Transverse colon (tissue), 4 donors: ENCODE data around the gene ABCA1. TPM values are rescaled to one million over a fixed set of nuclear protein-coding genes. Genes with fewer than 3 reads are reported as not detected.

ENCODE experiments used
- DNase-seq: peaks from one replicate; pipeline ENCODE4 v3.0.0-alpha.2; 2019
- H3K27ac ChIP-seq, 4 donors: fragments of 200-600 bp; sonication (generic); 2 replicates each; pipeline ENCODE4 v1.5.1; 2016 to 2018; ENCODE audit warnings: inconsistent platforms in 4 of 4
- H3K27me3 ChIP-seq: fragments of 200-600 bp; sonication (generic); 2 replicates; pipeline ENCODE4 v1.5.1; 2017; ENCODE audit warnings: inconsistent platforms
- H3K36me3 ChIP-seq, 4 donors: fragments of 200-600 bp; sonication (generic); 2 replicates each; pipeline ENCODE4 v1.5.1; 2017 to 2019; ENCODE audit warnings: inconsistent platforms in 4 of 4
- H3K4me1 ChIP-seq, 4 donors: fragments of 200-600 bp; sonication (generic); 2 replicates each; pipeline ENCODE4 v1.5.1; 2017 to 2020; ENCODE audit warnings: inconsistent platforms in 4 of 4
- H3K4me3 ChIP-seq, 4 donors: fragments of 200-600 bp; sonication (generic); 1 replicate in 1 of 4; 2 replicates in 3 of 4; pipeline versions ENCODE4 v1.5.1 to v1.6.1; 2017 to 2019; ENCODE audit warnings: inconsistent platforms in 4 of 4
- H3K9me3 ChIP-seq, 2 donors: fragments of 200-600 bp; sonication (generic); 2 replicates each; pipeline ENCODE4 v1.5.1; 2017 to 2019; ENCODE audit warnings: inconsistent platforms in 2 of 2
- EP300 ChIP-seq: sonication (generic); formaldehyde crosslinking; IDR thresholded peaks from one replicate; pipeline ENCODE4 v1.6.1; 2017; ENCODE audit warnings: antibody characterized with exemption, low read depth
- POLR2A ChIP-seq: fragments of 450-650 bp; IDR thresholded peaks from one replicate; pipeline ENCODE4 v1.6.1; 2016; ENCODE audit warnings: antibody characterized with exemption, mild to moderate bottlenecking, moderate library complexity
- POLR2AphosphoS5 ChIP-seq, 3 donors: sonication (generic); formaldehyde crosslinking; IDR thresholded peaks; one replicate each; pipeline ENCODE4 v1.6.1; 2016; ENCODE audit warnings: antibody characterized with exemption in 3 of 3
- WGBS, 2 donors: methylation state at CpG; one replicate each; pipeline ENCODE4 v1.1.5; 2018; ENCODE audit warnings: low coverage in 1 of 2; 5-methylcytosine and 5-hydroxymethylcytosine counted together
- in situ Hi-C, 4 donors: fragments of 200-750 bp; cut with MboI; loops; one replicate each; pipeline versions ENCODE4 v1.15.0 to v1.15.1; 2017; ENCODE audit warnings: low sequenced_read_pairs in 3 of 4, low pct_ligation_motif_present in 1 of 4, low pct_unique_long_range_greater_than_20kb in 1 of 4
- intact Hi-C: fragments of 100-400 bp; cut with DNase I; formaldehyde crosslinking; loops from one replicate; pipeline ENCODE4 v1.15.1; 2023; ENCODE audit warnings: low total_unique reads
- total RNA-seq, 4 donors: library from RNA; depleted of rRNA; stranded (reverse); fragments of >200 nt; gene quantifications; one replicate each; pipeline ENCODE4 v1.1.0, GENCODE V29; 2016
- TF ChIP-seq, protein P1 (sequence below), 5 experiments: fragments of 200-600 bp in 3 of 5; fragments of 450-650 bp in 2 of 5; sonication (generic) in 3 of 5; IDR thresholded peaks; 1 replicate in 2 of 5; 2 replicates in 3 of 5; pipeline ENCODE4 v1.5.1; 2016 to 2017; ENCODE audit warnings: antibody characterized with exemption in 5 of 5, inconsistent platforms in 3 of 5, mild to moderate bottlenecking in 2 of 5, moderate library complexity in 1 of 5

Gene ABCA1
- total RNA-seq, 4 donors from 2014 or later, result 20.5 to 67.3 (median 60.5) TPM

DNA sequence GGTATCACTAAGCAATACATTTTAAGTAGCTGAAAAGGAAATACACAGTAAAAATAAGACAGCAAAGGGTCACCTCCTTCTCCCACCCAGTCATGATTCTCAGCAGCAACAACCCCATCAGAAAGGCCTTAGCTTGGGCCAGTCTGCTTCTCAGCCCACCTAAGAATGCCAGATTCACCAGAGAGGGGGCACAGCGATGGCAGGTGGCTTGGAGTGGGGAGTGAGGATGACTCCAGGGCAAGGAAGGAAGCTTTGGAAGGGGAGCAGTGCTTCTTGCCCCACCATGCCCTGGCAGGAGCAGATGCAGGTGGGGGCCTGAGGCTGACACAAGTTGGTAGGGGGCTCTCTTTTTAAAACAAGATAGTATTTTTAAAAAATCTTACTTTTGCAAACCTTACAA is 51.4 kb downstream of the ABCA1 start:
- TF ChIP-seq POLR2AphosphoS5 (IDR thresholded peaks at IDR 0.05) (no peak), POLR2A (no peak), EP300 (no peak)
- TF ChIP-seq, protein P1, sequence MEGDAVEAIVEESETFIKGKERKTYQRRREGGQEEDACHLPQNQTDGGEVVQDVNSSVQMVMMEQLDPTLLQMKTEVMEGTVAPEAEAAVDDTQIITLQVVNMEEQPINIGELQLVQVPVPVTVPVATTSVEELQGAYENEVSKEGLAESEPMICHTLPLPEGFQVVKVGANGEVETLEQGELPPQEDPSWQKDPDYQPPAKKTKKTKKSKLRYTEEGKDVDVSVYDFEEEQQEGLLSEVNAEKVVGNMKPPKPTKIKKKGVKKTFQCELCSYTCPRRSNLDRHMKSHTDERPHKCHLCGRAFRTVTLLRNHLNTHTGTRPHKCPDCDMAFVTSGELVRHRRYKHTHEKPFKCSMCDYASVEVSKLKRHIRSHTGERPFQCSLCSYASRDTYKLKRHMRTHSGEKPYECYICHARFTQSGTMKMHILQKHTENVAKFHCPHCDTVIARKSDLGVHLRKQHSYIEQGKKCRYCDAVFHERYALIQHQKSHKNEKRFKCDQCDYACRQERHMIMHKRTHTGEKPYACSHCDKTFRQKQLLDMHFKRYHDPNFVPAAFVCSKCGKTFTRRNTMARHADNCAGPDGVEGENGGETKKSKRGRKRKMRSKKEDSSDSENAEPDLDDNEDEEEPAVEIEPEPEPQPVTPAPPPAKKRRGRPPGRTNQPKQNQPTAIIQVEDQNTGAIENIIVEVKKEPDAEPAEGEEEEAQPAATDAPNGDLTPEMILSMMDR (IDR thresholded peaks at IDR 0.05), result no peak
- 73 to 100% methylated on average over 1 of the region's 1 CpG for WGBS, 2 donors
- DNase-seq, result no peak
- Histone ChIP-seq H3K27ac (no peak overlapping the region), H3K9me3 (no peaks in the 10 kb centered on the region), H3K36me3 (peaks cover 0 to 10% (median 0%) of the 10 kb centered on the region in 4 donors), H3K4me1 (peaks cover 9 to 36% (median 21%) of the 10 kb centered on the region in 4 donors), H3K4me3 (no peak overlapping the region), H3K27me3 (no peaks in the 10 kb centered on the region)
- intact Hi-C loops (no loop called here), in situ Hi-C loops (no loop called here)

DNA sequence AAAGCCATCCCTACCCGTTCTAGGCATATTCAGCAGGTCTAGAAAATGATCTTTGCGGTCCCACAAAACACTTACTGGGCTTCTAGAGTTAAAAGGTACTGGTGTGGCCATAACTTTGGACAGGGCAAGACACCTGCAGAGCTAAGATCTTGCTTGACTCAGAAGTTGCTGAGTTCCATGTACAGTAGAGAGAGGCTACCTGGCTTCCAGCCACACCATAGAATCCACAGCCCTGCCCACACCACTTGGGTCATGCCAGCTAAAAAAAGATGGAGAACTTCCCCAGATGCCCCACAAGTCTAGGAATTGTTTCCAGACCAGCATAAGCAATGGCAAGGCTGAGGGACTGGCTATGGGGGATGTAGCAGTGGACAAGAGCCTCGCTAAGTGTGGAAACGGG is 52.1 kb downstream of the ABCA1 start:
- Histone ChIP-seq H3K4me1 (peaks cover 9 to 43% (median 21%) of the 10 kb centered on the region in 4 donors), H3K36me3 (peaks cover 0 to 10% (median 0%) of the 10 kb centered on the region in 4 donors), H3K4me3 (no peak overlapping the region), H3K27ac (no peak overlapping the region), H3K27me3 (no peaks in the 10 kb centered on the region), H3K9me3 (no peaks in the 10 kb centered on the region)
- in situ Hi-C loops (no loop called here), intact Hi-C loops (no loop called here)
- DNase-seq, result no peak
- 87 to 94% methylated on average over 3 to 4 of the region's 4 CpGs for WGBS, 2 donors
- TF ChIP-seq POLR2A, result no peak
- TF ChIP-seq POLR2AphosphoS5 (IDR thresholded peaks at IDR 0.05), result no peak
- TF ChIP-seq, protein P1 (IDR thresholded peaks at IDR 0.05), result no peak
- TF ChIP-seq EP300, result no peak

DNA sequence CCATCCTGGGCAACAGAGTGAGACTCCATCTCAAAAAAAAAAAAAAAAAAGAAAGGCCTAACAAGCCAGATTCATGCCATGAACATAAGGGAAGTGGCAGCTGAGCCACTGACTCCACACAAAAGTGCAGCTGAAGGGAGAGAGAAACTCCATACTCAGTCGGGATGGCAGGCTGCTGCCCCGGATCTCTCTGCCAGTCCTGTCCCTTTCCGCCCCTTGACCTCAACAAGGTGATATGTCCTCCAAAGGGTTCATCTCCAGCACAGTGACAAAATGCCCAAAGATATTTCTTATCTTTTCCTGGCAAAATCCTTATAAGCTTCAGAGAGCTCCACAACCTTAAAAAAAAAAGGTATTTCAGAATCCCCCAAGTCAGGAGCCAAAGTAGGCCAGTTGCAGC is 52.6 kb downstream of the ABCA1 start:
- intact Hi-C loops (no loop called here), in situ Hi-C loops (no loop called here)
- DNase-seq, result no peak
- no peak overlapping the region for H3K27ac ChIP-seq
- H3K4me1 ChIP-seq, result peaks cover 10 to 45% (median 22%) of the 10 kb centered on the region in 4 donors
- H3K27me3 ChIP-seq, result no peaks in the 10 kb centered on the region
- H3K9me3 ChIP-seq, result no peaks in the 10 kb centered on the region
- TF ChIP-seq POLR2A (no peak), EP300 (no peak), POLR2AphosphoS5 (IDR thresholded peaks at IDR 0.05) (no peak)
- TF ChIP-seq, protein P1 (IDR thresholded peaks at IDR 0.05), result no peak
- whole genome bisulfite sequencing, 2 donors, result 94 to 100% methylated on average over 1 to 3 of the region's 3 CpGs
- peaks cover 0 to 6% (median 0%) of the 10 kb centered on the region in 4 donors for H3K36me3 ChIP-seq
- H3K4me3 ChIP-seq, result no peak overlapping the region

GRCh38 chr9:104873489-104873850 is 54.5 kb downstream of the ABCA1 start:
- TF ChIP-seq EP300 (no peak), POLR2AphosphoS5 (IDR thresholded peaks at IDR 0.05) (peak in 1 of 3 donors; percentile 2)
- in situ Hi-C loops, result loop anchor here in 1 of 4 donors (25.0 kb wide), 1 partner anchor 539 kb away; no protein-coding TSS in a partner anchor
- no peak for DNase-seq
- H3K4me1 ChIP-seq, result peaks cover 27 to 57% (median 36%) of the 10 kb centered on the region in 4 donors
- intact Hi-C loops, result no loop called here
- peak overlapping the region; percentile 60 to 81 (median 72) for H3K27ac ChIP-seq
- H3K27me3 ChIP-seq, result no peaks in the 10 kb centered on the region
- 69% methylated on average over 3 of the region's 3 CpGs; no CpG with 5 or more reads in 1 of the 2 donors for WGBS, 2 donors
- H3K36me3 ChIP-seq, result peaks cover 0 to 2% (median 0%) of the 10 kb centered on the region in 4 donors
- no peak overlapping the region for H3K4me3 ChIP-seq
- H3K9me3 ChIP-seq, result no peaks in the 10 kb centered on the region
